ENCODE measurements around the gene ARHGEF19. TPM values are rescaled to one million over a fixed set of nuclear protein-coding genes. Genes with fewer than 3 reads are reported as not detected.

Gene ARHGEF19
- total RNA-seq, 4 donors from 2014 or later, result 33.0 to 83.8 (median 45.7) TPM

- 62% methylated on average over 5 of the region's 6 CpGs for WGBS
- DNase-seq (ENCODE audit: low spot score in 2 of 2), result no peak
- Histone ChIP-seq H3K4me1 (peaks cover 58% of the 10 kb centered on the region), H3K9me3 (no peaks in the 10 kb centered on the region), H3K36me3 (no peaks in the 10 kb centered on the region), H3K4me3 (peak overlapping the region; percentile 42), H3K27ac (peak overlapping the region; percentile 65), H3K27me3 (no peaks in the 10 kb centered on the region)
- TF ChIP-seq EP300 (IDR thresholded peaks at IDR 0.05) (no peak), POLR2AphosphoS5 (IDR thresholded peaks at IDR 0.05) (no peak), CTCF (IDR thresholded peaks at IDR 0.05) (no peak), POLR2A (IDR thresholded peaks at IDR 0.05) (no peak)
Measured at GRCh38 chr1:16211824-16212223, 628 bp downstream of the ARHGEF19 start.

- no peaks in the 10 kb centered on the region for H3K36me3 ChIP-seq
- TF ChIP-seq CTCF (IDR thresholded peaks at IDR 0.05) (no peak), POLR2AphosphoS5 (IDR thresholded peaks at IDR 0.05) (no peak), POLR2A (IDR thresholded peaks at IDR 0.05) (no peak), EP300 (IDR thresholded peaks at IDR 0.05) (no peak)
- peaks cover 57% of the 10 kb centered on the region for H3K4me1 ChIP-seq
- H3K4me3 ChIP-seq, result peak overlapping the region; percentile 42
- no peaks in the 10 kb centered on the region for H3K27me3 ChIP-seq
- DNase-seq (ENCODE audit: low spot score in 2 of 2), result no peak
- no peaks in the 10 kb centered on the region for H3K9me3 ChIP-seq
- 60% methylated on average over 3 of the region's 4 CpGs for WGBS
- no peak overlapping the region for H3K27ac ChIP-seq
Measured at GRCh38 chr1:16210581-16210980, 1.9 kb downstream of the ARHGEF19 start.

GRCh38 chr1:16209847-16210407 lies 2.5 kb downstream of the ARHGEF19 start:
- H3K36me3 ChIP-seq, result peaks cover 3% of the 10 kb centered on the region
- H3K4me1 ChIP-seq, result peaks cover 59% of the 10 kb centered on the region
- H3K27ac ChIP-seq, result no peak overlapping the region
- H3K9me3 ChIP-seq, result no peaks in the 10 kb centered on the region
- 62% methylated on average over 5 of the region's 11 CpGs for WGBS
- H3K4me3 ChIP-seq, result peak overlapping the region; percentile 42
- TF ChIP-seq POLR2A (IDR thresholded peaks at IDR 0.05), result no peak
- TF ChIP-seq EP300 (IDR thresholded peaks at IDR 0.05), result no peak
- TF ChIP-seq POLR2AphosphoS5 (IDR thresholded peaks at IDR 0.05), result no peak
- TF ChIP-seq CTCF (IDR thresholded peaks at IDR 0.05), result no peak
- DNase-seq (ENCODE audit: low spot score in 2 of 2), result no peak
- no peaks in the 10 kb centered on the region for H3K27me3 ChIP-seq

- TF ChIP-seq POLR2A (IDR thresholded peaks at IDR 0.05), result no peak
- no peak for TF ChIP-seq CTCF (IDR thresholded peaks at IDR 0.05)
- no peak for TF ChIP-seq EP300 (IDR thresholded peaks at IDR 0.05)
- TF ChIP-seq POLR2AphosphoS5 (IDR thresholded peaks at IDR 0.05), result no peak
- Histone ChIP-seq H3K4me3 (peak overlapping the region; percentile 42), H3K27me3 (no peaks in the 10 kb centered on the region), H3K36me3 (peaks cover 10% of the 10 kb centered on the region), H3K4me1 (peaks cover 59% of the 10 kb centered on the region), H3K9me3 (no peaks in the 10 kb centered on the region), H3K27ac (no peak overlapping the region)
- 87% methylated on average over 8 of the region's 9 CpGs for WGBS
- DNase-seq (ENCODE audit: low spot score in 2 of 2), result no peak
Measured at GRCh38 chr1:16209132-16209846, 3.2 kb downstream of the ARHGEF19 start.

GRCh38 chr1:16208270-16208987 lies 4.0 kb downstream of the ARHGEF19 start:
- 66% methylated on average over 8 of the region's 13 CpGs for WGBS
- no peak for DNase-seq (ENCODE audit: low spot score in 2 of 2)
- H3K9me3 ChIP-seq, result no peaks in the 10 kb centered on the region

More at GRCh38 chr1:16208270-16208987, 4.0 kb downstream of the ARHGEF19 start:
- Histone ChIP-seq H3K36me3 (peaks cover 14% of the 10 kb centered on the region), H3K27ac (peak overlapping the region; percentile 95), H3K27me3 (no peaks in the 10 kb centered on the region), H3K4me3 (no peak overlapping the region), H3K4me1 (peaks cover 59% of the 10 kb centered on the region)
- TF ChIP-seq POLR2AphosphoS5 (IDR thresholded peaks at IDR 0.05) (no peak), POLR2A (IDR thresholded peaks at IDR 0.05) (no peak), CTCF (IDR thresholded peaks at IDR 0.05) (no peak), EP300 (IDR thresholded peaks at IDR 0.05) (no peak)
